Measurements from ENCODE around the gene PGA3.
"Not testable (repeated sequence)": the region's sequence is repeated elsewhere in the genome, so short reads cannot be mapped to it uniquely, and the experiment has no call there.

Gene PGA3

DNA sequence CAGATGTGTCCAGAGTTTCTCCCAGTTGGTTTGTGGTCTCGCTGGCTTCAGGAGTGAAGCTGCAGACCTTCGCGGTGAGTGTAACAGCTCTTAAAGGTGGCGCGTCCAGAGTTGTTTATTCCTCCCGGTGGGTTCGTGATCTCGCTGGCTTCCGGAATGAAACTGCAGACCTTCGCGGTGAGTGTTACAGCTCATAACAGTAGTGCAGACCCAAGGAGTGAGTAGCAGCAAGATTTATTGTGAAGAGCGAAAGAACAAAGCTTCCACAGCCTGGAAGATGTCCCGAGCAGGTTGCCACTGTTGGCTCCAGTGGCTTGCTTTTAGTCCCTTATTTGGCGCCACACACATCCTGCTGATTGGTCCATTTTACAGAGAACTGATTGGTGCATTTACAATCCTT lies 1.8 kb upstream of the PGA3 start:
- TF ChIP-seq, protein P1, sequence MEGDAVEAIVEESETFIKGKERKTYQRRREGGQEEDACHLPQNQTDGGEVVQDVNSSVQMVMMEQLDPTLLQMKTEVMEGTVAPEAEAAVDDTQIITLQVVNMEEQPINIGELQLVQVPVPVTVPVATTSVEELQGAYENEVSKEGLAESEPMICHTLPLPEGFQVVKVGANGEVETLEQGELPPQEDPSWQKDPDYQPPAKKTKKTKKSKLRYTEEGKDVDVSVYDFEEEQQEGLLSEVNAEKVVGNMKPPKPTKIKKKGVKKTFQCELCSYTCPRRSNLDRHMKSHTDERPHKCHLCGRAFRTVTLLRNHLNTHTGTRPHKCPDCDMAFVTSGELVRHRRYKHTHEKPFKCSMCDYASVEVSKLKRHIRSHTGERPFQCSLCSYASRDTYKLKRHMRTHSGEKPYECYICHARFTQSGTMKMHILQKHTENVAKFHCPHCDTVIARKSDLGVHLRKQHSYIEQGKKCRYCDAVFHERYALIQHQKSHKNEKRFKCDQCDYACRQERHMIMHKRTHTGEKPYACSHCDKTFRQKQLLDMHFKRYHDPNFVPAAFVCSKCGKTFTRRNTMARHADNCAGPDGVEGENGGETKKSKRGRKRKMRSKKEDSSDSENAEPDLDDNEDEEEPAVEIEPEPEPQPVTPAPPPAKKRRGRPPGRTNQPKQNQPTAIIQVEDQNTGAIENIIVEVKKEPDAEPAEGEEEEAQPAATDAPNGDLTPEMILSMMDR (IDR thresholded peaks at IDR 0.05; ENCODE audit: low read depth, low read length): no peak
- DNase-seq (ENCODE audit: extremely low read depth, low read depth): no peak

DNA sequence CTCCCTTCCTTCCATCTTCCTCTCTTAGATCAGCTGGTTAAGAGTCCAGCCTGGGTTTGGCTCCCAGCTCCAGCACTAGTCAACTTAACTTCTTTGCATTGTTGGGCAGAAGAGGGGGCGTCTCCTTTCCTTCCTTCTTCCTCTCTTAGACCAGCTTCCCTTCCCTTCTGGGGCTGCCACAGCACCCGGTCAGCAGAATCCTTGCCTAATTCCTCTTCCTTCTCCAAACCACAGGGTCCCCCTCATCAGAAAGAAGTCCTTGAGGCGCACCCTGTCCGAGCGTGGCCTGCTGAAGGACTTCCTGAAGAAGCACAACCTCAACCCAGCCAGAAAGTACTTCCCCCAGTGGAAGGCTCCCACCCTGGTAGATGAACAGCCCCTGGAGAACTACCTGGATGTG lies 558 bp downstream of the PGA3 start:
- not testable (repeated sequence) for DNase-seq (ENCODE audit: extremely low read depth, low read depth)

DNA sequence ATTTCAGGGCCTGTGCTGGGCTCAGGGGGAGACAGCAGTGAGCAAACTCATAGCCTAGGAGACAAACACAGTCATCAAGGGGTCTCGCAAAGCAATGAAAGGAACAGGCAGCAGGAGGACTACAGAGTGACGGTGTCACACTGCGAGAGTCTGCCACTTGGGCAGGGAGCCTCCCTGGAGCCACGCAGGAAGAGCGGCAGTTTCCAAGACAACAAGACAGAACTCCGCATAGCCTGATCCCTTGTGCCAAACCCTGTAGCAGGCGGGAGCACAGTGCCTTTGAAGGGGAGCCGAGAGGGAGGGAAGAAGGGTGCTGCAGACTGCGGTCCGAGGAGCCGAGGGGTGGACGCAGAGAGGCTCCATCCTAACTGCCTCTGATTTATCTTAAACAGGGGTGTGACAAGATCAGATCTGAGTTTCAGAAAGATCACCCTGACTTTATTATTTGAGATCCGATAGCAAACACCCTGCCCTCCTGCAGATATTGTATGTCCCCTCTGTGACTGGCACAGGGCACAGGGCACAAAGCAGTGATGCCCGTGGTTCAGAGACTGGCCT lies 1.3 kb downstream of the PGA3 start:
- not testable (repeated sequence) for DNase-seq (ENCODE audit: extremely low read depth, low read depth)

DNA sequence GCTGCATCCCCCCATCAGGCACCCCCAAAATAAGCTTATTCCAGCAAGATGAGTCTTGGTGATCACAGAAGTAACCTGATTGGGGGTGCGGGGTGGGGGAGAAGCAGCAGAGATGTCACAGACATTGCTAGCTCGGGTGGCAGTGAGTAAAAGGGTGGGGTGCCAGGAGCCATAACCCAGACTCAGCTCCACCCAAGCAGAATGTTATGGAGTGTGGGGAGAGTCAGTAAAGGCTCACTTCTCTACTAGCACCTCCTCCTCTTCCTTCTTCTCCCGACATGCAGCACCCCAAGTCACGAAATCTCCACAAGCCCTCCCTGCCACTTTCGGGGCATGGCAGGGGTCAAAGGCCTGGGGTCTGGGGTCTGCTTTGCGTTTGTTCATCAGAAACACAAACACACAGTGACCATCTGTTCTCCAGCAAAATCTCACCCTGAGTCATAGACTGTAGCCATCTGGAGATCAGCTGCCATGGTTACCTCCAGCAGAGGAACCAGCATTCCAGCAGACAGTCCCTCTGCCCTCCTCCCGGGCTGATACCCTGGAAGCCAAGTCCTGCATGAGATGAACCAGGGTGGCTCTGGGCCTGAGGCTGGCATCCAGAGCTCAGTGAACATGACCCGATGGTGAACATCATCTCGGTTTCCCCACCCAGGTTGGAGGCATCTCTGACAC lies 4.5 kb downstream of the PGA3 start:
- DNase-seq (ENCODE audit: extremely low read depth, low read depth): not testable (repeated sequence)

DNA sequence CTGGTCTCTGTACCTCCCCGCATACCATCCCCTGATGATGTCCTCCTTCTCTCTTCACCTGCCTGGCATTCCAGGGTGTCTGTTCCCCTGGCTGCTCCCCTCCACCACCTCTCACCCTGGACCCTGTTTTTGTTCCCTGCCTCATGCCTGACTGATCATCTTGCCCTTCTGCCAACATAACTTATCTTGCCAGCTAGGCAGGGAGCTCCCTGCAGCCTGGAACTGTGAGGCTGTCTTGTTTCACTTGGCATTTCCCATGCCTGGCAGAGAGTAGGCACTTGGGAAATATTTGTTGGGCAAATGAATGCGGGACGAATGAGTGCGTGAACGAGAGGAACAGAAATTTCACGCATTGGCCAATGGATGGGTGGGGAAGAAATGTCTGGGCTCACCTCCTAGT lies 7.3 kb downstream of the PGA3 start:
- DNase-seq (ENCODE audit: extremely low read depth, low read depth): not testable (repeated sequence)

DNA sequence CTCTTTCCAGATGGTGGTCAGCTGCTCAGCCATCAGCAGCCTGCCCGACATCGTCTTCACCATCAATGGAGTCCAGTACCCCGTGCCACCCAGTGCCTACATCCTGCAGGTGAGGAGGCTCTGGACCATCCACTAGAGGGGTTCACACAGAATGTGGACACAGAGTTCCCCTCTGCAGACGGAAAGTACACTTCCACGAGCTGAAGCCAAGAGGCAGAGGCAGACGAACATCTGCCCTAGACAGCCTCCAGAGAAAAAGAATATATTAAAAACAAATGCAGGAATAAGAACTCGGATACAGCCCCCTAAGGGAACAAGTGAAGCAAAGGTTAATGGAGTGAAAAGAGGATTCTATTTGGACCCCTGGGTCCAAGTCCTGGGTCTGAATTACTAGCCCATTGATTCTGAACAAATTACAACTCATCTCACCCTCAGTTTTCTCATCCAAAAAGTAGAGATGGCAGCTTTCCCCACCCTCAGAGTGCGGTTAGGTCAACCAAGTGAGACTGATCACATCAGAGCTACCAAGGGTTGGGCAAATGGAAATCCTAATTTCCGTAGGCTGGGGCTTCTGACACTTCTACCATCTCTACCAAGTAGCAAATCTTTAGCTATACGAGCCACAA lies 8.1 kb downstream of the PGA3 start:
- DNase-seq (ENCODE audit: extremely low read depth, low read depth): not testable (repeated sequence)

DNA sequence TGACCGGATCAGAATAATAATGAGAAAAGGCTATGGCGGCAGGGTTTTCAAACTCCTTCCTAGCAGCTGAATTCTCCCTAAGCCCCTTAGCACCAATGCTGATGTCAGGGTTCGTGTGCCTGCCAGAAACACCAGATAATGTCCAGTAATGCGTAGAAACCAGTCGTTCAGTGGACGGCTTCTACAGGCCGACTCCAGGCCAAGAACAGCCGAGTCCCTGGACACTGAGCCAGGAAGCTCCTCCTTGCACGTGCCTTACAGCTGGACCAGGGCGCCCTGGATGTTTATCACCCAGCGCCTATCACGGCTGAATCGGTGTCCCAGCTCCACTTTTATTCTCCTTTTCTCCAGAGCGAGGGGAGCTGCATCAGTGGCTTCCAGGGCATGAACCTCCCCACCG lies 8.9 kb downstream of the PGA3 start:
- DNase-seq (ENCODE audit: extremely low read depth, low read depth): not testable (repeated sequence)

DNA sequence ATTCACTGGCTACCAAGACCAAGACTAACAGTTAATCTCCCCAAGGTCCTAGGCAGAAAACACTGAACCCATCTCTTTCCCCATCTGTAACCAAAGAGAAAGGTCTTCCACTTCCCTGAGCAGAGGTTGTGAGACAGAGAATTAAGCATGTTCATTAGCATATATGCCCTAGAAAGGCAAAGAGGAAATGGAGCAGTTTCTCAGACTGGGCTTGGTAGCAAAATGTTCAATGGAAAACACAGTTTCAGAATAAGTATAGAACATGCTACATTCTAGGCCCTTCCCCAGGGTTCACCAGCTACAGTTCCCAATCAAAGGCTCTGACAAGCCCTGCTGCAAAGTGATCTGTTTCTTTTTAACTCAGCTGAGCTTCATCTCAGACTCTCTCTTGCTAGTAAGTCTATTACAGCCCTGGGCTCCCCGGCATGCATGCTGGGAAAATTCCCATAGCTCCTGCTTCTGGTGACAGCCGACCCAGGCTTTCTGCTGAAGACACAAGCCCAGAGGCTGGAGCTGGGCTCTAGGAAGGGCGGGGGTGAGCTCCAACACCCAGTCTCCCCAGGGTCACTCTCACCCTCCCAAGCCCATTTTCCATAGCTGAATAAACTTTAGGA lies 10.5 kb downstream of the PGA3 start:
- DNase-seq (ENCODE audit: extremely low read depth, low read depth): not testable (repeated sequence)

DNA sequence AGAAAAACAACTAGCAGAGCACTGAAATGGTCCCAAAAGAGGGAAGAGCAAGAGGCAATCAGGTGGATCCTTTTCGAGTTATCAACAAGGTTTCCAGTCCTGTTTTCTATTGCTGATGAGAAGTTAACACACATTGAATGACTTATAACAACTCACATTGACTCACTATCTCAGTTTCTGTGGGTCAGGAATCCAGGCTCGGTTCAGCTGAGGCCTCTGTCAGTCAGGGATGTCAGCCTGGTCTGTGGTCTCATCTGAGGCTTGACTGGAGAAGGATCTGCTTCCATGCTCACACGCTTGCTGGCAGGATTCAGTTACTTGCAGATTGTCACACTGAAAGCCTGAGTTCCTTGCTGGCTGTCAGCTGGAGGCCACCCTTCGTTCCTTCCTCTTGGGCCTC lies 15.0 kb downstream of the PGA3 start:
- not testable (repeated sequence) for DNase-seq (ENCODE audit: extremely low read depth, low read depth)

DNA sequence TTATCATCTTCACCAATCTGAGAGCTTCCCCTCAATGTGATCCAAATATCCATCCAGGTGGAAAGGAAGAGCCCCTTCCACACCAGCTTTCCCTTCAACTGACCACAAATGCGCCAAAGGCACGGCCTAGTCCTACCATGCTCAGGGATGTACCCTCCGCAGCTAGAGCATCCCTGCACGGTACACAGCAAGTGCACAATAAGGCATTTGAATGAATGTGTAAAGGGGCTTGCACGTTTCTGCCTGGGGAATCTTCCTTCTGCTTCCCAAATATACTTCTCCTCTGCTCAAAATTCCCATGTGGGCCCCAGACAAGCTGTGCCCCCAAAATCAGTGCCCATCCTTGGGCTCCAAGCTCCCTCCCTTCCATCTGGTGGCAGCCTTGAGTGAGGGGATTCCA lies 15.7 kb downstream of the PGA3 start:
- DNase-seq (ENCODE audit: extremely low read depth, low read depth): not testable (repeated sequence)

DNA sequence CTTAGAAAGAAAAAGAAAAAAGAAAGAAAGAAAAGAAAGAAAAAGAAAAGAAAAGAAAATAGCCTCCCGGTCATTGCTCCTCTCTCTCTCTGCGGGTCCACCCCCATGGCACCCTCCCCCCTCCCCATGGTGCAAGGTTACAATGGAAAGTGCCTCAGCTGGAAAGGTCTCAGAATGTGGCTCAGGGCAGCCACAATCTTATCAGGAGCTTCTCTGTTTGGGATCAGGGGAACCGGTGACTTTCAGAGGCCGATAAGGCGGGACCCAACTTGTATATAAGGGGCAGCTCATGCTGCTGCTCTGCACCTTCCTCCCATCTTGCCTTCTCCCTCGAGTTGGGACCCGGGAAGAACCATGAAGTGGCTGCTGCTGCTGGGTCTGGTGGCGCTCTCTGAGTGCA lies 18.7 kb downstream of the PGA3 start, which contains the start of gene PGA4:
Gene PGA4 (plus strand): TSS at position 301 of the 400 bp plus-strand sequence. CDS start 54 bp downstream, at position 355.
- DNase-seq (ENCODE audit: extremely low read depth, low read depth): not testable (repeated sequence)

DNA sequence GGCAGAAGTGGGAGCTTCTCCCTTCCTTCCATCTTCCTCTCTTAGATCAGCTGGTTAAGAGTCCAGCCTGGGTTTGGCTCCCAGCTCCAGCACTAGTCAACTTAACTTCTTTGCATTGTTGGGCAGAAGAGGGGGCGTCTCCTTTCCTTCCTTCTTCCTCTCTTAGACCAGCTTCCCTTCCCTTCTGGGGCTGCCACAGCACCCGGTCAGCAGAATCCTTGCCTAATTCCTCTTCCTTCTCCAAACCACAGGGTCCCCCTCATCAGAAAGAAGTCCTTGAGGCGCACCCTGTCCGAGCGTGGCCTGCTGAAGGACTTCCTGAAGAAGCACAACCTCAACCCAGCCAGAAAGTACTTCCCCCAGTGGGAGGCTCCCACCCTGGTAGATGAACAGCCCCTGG lies 19.4 kb downstream of the PGA3 start:
- not testable (repeated sequence) for DNase-seq (ENCODE audit: extremely low read depth, low read depth)

DNA sequence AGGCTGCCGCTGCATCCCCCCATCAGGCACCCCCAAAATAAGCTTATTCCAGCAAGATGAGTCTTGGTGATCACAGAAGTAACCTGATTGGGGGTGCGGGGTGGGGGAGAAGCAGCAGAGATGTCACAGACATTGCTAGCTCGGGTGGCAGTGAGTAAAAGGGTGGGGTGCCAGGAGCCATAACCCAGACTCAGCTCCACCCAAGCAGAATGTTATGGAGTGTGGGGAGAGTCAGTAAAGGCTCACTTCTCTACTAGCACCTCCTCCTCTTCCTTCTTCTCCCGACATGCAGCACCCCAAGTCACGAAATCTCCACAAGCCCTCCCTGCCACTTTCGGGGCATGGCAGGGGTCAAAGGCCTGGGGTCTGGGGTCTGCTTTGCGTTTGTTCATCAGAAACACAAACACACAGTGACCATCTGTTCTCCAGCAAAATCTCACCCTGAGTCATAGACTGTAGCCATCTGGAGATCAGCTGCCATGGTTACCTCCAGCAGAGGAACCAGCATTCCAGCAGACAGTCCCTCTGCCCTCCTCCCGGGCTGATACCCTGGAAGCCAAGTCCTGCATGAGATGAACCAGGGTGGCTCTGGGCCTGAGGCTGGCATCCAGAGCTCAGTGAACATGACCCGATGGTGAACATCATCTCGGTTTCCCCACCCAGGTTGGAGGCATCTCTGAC lies 23.3 kb downstream of the PGA3 start:
- not testable (repeated sequence) for DNase-seq (ENCODE audit: extremely low read depth, low read depth)

DNA sequence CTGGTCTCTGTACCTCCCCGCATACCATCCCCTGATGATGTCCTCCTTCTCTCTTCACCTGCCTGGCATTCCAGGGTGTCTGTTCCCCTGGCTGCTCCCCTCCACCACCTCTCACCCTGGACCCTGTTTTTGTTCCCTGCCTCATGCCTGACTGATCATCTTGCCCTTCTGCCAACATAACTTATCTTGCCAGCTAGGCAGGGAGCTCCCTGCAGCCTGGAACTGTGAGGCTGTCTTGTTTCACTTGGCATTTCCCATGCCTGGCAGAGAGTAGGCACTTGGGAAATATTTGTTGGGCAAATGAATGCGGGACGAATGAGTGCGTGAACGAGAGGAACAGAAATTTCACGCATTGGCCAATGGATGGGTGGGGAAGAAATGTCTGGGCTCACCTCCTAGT lies 26.1 kb downstream of the PGA3 start:
- DNase-seq (ENCODE audit: extremely low read depth, low read depth): not testable (repeated sequence)

DNA sequence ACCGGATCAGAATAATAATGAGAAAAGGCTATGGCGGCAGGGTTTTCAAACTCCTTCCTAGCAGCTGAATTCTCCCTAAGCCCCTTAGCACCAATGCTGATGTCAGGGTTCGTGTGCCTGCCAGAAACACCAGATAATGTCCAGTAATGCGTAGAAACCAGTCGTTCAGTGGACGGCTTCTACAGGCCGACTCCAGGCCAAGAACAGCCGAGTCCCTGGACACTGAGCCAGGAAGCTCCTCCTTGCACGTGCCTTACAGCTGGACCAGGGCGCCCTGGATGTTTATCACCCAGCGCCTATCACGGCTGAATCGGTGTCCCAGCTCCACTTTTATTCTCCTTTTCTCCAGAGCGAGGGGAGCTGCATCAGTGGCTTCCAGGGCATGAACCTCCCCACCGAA lies 27.7 kb downstream of the PGA3 start:
- not testable (repeated sequence) for DNase-seq (ENCODE audit: extremely low read depth, low read depth)

DNA sequence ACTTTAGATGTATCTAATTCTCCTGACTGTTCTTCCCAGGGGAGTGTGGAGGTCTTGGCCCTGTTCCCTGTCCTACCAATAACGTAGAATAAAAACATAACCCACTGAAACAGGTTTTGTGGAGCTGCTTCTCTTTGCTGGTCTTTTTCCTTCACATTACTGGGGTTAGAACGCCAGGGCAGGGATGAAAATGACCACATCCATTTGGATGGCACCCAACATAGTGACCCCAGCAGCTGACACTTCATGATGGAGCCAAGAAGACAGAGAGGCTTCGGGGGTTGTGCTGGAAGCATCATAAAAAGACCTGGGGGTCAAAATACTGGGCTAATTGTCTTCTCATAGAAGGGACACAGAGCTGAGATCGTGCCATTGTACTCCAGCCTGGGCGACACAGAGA lies 28.3 kb downstream of the PGA3 start:
- not testable (repeated sequence) for DNase-seq (ENCODE audit: extremely low read depth, low read depth)

DNA sequence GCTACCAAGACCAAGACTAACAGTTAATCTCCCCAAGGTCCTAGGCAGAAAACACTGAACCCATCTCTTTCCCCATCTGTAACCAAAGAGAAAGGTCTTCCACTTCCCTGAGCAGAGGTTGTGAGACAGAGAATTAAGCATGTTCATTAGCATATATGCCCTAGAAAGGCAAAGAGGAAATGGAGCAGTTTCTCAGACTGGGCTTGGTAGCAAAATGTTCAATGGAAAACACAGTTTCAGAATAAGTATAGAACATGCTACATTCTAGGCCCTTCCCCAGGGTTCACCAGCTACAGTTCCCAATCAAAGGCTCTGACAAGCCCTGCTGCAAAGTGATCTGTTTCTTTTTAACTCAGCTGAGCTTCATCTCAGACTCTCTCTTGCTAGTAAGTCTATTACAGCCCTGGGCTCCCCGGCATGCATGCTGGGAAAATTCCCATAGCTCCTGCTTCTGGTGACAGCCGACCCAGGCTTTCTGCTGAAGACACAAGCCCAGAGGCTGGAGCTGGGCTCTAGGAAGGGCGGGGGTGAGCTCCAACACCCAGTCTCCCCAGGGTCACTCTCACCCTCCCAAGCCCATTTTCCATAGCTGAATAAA lies 29.3 kb downstream of the PGA3 start:
- not testable (repeated sequence) for DNase-seq (ENCODE audit: extremely low read depth, low read depth)

DNA sequence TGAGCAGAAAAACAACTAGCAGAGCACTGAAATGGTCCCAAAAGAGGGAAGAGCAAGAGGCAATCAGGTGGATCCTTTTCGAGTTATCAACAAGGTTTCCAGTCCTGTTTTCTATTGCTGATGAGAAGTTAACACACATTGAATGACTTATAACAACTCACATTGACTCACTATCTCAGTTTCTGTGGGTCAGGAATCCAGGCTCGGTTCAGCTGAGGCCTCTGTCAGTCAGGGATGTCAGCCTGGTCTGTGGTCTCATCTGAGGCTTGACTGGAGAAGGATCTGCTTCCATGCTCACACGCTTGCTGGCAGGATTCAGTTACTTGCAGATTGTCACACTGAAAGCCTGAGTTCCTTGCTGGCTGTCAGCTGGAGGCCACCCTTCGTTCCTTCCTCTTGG lies 33.8 kb downstream of the PGA3 start:
- DNase-seq (ENCODE audit: extremely low read depth, low read depth): not testable (repeated sequence)

DNA sequence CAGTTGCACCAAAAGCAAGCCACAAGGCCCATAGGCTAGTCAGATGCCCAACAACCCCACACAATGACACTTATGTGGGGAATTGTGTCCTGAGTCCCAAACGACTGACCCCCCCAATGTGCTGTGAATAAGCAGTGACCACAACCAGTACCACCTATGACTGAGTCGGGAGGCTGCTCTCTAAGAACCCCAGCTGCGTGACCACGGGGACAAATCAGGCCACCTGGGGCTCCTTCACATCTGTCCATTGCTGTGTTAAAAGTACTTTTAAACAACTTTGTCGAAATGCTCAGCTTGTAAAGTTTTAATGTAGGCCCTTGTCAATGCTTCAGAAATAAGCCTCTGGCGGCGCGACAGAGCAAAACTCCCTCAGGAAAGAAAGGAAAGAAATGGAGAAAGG lies 37.0 kb downstream of the PGA3 start:
- not testable (repeated sequence) for DNase-seq (ENCODE audit: extremely low read depth, low read depth)
